T-helper 1 cell treated with Interleukin-12 subunit alpha and Interleukin-12 subunit beta and Interleukin-4 antibody, amounts not matched to agents 30 μg/mL and 1 μg/mL, for 36 hours (primary cell): Measurements from ENCODE around the gene SPRY2.

ENCODE experiments used
- H3K27ac Mint-ChIP-seq: one replicate; pipeline ENCODE4 v1.8.0; 2021; ENCODE audit warnings: mild to moderate bottlenecking, mixed read lengths
- H3K27me3 Mint-ChIP-seq: one replicate; pipeline ENCODE4 v1.8.0; 2021; ENCODE audit warnings: low read depth, mixed read lengths
- H3K36me3 Mint-ChIP-seq: one replicate; pipeline ENCODE4 v1.8.0; 2021; ENCODE audit warnings: low read depth, mixed read lengths
- H3K4me1 Mint-ChIP-seq: one replicate; pipeline ENCODE4 v1.8.0; 2021; ENCODE audit warnings: low read depth, mixed read lengths
- H3K4me3 Mint-ChIP-seq: one replicate; pipeline ENCODE4 v1.8.0; 2021; ENCODE audit warnings: mild to moderate bottlenecking, moderate library complexity, mixed read lengths
- H3K9me3 Mint-ChIP-seq: one replicate; pipeline ENCODE4 v1.8.0; 2021; ENCODE audit warnings: mixed read lengths

SPRY2 gene

DNA sequence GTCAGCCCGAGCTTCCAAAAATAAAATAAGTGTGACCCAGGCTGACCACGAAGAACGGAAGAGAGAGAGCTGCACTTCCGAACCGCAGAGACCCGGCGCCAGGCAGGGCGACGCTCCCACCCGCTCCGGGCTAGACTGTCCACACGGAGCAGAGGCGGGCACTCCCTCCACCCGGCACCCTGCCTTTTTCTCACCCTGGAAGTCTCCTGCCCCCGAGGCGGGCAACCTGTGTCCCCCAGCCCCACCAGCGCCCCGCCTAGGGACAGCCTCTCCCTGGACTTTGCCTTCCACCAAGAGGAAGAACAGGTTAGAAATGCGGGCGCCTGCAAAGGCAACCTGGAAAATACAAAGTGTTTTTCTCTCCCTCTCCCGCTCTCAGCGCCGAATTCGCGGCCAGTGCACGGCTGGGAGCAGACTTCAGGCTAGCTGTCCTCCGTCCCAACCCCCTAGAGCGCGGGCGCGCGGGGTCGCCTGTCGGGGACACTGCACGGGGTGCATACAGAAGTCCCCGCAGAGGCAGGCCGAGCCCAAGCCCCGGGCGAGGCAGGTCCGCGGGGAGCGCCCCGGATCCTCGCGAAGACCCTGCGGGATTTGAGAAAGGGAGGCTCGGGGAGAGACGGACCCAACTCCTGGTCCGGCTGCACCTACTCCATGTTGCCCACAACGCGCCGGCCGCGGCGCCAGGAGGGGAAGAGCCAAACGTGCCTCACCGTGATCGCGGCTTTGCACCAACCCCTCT is 845 bp downstream of the SPRY2 start:
- Mint-ChIP-seq H3K9me3 (no peaks in the 10 kb centered on the region), H3K4me1 (peaks cover 9% of the 10 kb centered on the region), H3K36me3 (no peaks in the 10 kb centered on the region), H3K4me3 (peak overlapping the region; percentile 78), H3K27ac (no peak overlapping the region), H3K27me3 (peaks cover 32% of the 10 kb centered on the region)

DNA sequence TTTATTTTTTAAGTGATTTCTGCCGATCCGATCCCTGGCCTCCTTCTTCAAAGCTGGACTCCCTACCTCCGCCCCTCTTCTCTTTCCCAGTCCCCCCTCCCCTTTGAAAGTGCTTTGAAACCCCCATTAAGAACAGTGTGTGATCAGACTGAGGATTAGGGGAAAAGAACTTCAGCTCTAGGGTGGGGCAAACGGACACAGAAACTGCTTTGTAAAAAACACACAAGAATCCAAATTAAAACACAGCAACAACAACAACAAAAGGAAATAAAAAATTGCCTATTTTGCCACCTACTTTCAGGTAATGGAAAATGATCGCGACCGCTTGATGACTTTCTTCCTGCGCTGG is 1.4 kb downstream of the SPRY2 start:
- Mint-ChIP-seq H3K27ac (no peak overlapping the region), H3K27me3 (peaks cover 30% of the 10 kb centered on the region)

DNA sequence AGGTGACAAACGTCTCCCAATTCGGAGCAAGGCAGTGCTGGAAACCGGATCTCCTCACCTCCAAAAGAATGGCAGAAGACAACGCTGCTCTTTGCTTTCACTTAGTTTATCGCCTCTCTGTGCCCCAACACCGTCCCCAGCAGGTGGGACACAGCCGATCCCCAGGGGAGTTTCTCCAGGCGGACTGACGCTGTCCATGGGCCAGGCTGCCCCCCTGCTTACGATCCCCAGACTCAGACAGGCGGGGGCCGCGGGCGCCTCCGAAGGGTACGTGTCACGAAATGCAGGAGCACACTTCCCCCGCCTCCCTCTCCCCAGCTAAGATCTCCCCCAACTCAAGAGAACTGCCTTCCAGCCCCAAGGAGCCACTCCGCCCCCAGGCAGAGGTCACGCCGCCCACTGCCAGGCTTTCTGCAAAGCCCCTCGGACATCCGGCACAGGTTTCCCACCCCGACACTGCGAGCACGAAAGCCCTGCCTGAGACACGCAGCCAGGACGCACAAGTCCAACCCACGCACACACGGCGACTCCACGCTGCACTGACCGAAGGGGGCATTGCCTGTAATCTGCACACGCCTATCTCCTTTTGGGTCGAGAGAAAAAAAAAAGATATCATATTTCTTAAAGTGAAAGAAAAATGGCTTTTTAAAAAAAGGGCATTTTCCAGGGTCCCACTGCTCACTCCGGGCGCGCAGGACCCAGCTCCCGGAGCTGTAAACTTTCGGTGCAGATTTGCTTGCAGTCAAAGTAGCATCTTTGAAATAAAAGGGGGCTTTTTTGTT is 2.0 kb downstream of the SPRY2 start:
- peaks cover 9% of the 10 kb centered on the region for H3K4me1 Mint-ChIP-seq
- no peak overlapping the region for H3K27ac Mint-ChIP-seq

More for the DNA sequence above, 1.4 kb downstream of the SPRY2 start:
- Mint-ChIP-seq H3K4me1 (peaks cover 9% of the 10 kb centered on the region), H3K36me3 (no peaks in the 10 kb centered on the region), H3K9me3 (no peaks in the 10 kb centered on the region), H3K4me3 (no peak overlapping the region)

DNA sequence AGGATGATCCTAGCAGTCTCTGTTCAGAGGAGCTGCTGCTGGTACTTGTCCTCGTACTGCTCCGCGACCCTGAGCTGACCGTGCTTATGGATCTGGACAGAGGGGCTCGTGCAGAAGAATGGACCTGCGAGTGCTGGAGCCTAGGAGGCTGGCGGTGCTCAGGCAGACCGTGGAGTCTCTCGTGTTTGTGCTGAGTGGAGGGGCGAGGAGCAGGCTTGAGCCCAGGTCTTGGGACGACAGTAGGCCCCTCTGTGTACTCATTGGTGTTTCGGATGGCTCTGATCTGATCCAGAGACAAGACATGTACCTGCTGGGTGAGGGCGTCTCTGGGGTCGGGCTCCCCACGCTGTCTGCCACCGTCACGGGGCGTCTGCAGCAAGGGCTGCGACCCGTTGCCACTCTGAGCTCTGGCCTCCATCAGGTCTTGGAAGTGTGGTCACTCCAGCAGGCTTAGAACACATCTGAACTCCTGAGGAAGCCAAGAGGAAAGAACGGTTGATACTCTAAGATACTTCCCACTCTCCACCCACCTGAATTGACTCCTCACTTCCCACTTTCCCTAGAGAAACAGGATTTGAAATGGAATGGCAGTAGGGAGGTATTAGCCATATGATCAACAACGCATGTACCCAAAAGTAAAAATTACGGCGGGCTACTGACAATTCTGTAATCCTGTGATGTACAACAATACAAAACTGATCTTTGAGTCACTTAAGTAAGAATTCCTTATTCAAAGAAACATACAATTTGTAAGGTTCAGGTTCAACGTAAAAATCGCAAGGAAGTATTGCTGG is 3.4 kb downstream of the SPRY2 start:
- H3K4me3 Mint-ChIP-seq, result no peak overlapping the region
- peaks cover 11% of the 10 kb centered on the region for H3K27me3 Mint-ChIP-seq
- no peaks in the 10 kb centered on the region for H3K9me3 Mint-ChIP-seq
- no peak overlapping the region for H3K27ac Mint-ChIP-seq
- no peaks in the 10 kb centered on the region for H3K36me3 Mint-ChIP-seq
- peaks cover 6% of the 10 kb centered on the region for H3K4me1 Mint-ChIP-seq

More for the DNA sequence above, 2.0 kb downstream of the SPRY2 start:
- Mint-ChIP-seq H3K4me3 (no peak overlapping the region), H3K27me3 (peaks cover 25% of the 10 kb centered on the region), H3K9me3 (no peaks in the 10 kb centered on the region), H3K36me3 (no peaks in the 10 kb centered on the region)

DNA sequence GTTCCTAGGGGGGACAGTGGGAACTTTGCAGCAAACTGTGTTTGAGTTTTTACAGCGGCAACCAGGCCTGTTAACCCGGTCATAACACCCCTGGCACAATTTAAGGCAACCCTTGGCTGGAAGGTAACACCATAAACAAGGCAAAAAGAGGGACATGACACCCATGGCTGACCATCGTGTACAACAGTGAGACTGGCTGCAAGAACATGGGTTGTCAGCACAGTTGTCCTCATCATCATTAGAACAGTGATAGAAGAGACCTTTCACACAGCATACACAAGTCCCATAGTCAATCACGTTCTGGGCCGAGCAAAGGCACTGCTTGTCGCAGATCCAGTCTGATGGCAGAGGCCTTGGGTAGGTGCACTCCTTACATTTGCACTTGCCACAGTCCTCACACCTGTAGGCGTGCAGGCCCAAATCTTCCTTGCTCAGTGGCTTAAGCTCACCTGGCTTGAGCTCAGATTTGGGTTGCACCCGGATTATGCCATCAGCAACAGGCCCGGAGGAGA is 4.1 kb downstream of the SPRY2 start:
- Mint-ChIP-seq H3K36me3 (no peaks in the 10 kb centered on the region), H3K4me3 (no peak overlapping the region), H3K9me3 (no peaks in the 10 kb centered on the region), H3K27ac (no peak overlapping the region), H3K27me3 (peaks cover 5% of the 10 kb centered on the region), H3K4me1 (peaks cover 5% of the 10 kb centered on the region)

DNA sequence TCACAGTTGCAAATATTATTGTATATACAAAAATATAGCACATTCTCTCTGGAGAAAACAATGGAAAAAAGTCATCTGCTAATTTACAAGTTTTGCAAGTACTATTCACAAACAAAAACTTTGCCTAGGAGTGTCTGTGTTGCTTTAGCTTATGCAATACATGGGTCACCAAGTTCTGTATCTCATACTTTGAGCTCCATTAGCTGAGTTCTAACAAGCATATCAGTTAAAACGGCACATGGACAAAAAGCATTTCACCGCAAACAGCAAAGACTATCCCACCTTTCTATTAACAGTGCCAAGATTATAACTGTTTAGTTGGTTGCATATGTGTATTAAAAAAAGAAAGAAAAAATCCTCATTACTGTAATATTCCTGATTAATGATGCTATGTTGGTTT is 4.6 kb downstream of the SPRY2 start:
- peaks cover 4% of the 10 kb centered on the region for H3K4me1 Mint-ChIP-seq
- no peaks in the 10 kb centered on the region for H3K9me3 Mint-ChIP-seq
- H3K4me3 Mint-ChIP-seq, result no peak overlapping the region
- peaks cover under 1% of the 10 kb centered on the region for H3K27me3 Mint-ChIP-seq
- H3K36me3 Mint-ChIP-seq, result no peaks in the 10 kb centered on the region
- no peak overlapping the region for H3K27ac Mint-ChIP-seq

DNA sequence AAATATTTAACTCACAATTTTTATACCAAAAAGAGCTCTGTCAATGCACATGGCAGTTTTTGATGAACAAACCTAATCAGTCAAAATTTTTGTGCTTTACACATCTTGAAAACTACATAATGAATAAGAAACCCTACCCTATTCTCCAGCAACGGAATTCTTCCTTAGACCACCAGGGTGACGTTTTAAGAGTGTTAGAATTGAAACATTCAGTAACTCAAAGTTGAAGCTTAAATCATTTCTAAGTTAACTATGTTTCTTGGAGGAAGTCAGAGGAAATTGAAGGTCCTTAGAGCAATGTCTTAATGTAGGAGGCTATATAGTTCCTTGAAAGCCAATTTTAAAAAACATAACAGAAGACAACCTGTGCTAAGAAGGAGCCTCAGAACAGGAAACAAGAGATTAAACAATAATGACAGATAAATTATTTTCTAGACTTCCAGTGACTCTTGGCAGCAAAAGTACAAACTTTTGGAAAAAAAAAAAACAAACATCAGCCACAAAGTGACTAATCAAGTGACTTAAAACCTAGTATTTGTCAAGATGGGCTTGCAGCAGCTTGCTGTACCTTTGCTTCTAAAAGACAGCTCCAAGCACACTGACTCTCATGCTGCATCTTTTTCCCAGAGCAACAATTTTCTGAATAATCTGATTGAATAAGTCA is 6.2 kb downstream of the SPRY2 start:
- Mint-ChIP-seq H3K36me3 (no peaks in the 10 kb centered on the region), H3K27ac (no peak overlapping the region), H3K4me3 (no peak overlapping the region), H3K9me3 (no peaks in the 10 kb centered on the region), H3K27me3 (no peaks in the 10 kb centered on the region), H3K4me1 (no peaks in the 10 kb centered on the region)

DNA sequence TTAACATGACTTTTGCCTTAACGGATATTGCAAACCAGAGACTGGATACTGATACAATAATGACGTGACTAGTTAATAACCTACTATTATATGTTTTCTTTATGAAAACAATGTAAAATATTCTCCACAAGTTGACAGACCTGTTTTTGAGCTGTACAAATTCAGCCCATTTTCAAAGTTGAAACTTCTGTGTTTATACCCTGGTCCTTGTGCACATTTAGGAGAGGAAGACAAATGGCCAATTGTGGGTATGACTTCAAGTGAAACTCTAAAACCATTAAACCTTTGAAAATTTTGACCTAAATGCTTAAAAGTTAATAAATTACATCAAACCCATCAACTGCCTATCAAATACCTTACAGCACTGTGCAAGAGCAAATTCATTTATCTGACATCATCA is 8.9 kb downstream of the SPRY2 start:
- H3K9me3 Mint-ChIP-seq, result no peaks in the 10 kb centered on the region
- no peak overlapping the region for H3K4me3 Mint-ChIP-seq
- H3K4me1 Mint-ChIP-seq, result no peaks in the 10 kb centered on the region
- no peaks in the 10 kb centered on the region for H3K27me3 Mint-ChIP-seq
- H3K27ac Mint-ChIP-seq, result no peak overlapping the region
- H3K36me3 Mint-ChIP-seq, result no peaks in the 10 kb centered on the region

DNA sequence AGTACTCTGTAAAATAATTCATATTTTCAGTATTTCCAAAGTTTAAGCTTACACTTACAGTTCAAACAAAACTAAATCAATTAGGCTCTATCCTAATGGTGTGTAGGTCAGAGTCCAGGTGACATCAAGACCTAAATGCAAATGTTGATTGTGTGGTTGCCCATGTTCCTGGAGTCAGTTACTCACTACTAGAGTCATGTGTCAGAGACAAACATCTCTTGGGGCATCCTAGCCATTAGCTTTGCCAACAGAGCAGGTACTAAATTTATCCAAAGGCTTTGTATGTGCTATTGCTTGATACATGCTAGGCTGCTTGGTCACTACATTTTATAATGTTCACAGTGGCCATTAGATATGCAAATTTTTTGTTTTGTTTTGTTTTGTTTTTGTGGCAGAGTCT is 11.7 kb downstream of the SPRY2 start:
- no peak overlapping the region for H3K27ac Mint-ChIP-seq
- no peaks in the 10 kb centered on the region for H3K36me3 Mint-ChIP-seq
- H3K4me1 Mint-ChIP-seq, result no peaks in the 10 kb centered on the region
- no peaks in the 10 kb centered on the region for H3K9me3 Mint-ChIP-seq
- H3K4me3 Mint-ChIP-seq, result no peak overlapping the region
- H3K27me3 Mint-ChIP-seq, result no peaks in the 10 kb centered on the region

DNA sequence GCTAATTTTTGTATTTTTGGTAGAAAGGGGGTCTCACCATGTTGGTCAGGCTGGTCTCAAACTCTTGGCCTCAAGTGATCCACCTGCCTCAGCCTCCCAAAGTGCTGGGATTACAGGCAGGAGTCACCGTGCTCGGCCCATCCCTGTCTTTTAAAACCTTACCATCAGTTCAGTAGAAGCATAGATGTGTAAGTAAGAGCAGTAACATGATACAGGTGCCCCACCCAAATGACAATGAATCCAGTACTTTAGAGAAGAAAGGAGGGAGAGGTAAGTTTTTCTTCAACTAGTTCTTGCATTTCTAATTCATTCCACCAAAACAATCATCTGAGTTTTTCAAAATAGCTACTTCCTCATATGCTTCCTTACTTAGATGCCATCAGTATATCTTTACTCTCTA is 21.9 kb downstream of the SPRY2 start:
- H3K9me3 Mint-ChIP-seq, result no peaks in the 10 kb centered on the region
- H3K27ac Mint-ChIP-seq, result no peak overlapping the region
- H3K4me1 Mint-ChIP-seq, result no peaks in the 10 kb centered on the region
- no peaks in the 10 kb centered on the region for H3K27me3 Mint-ChIP-seq
- no peaks in the 10 kb centered on the region for H3K36me3 Mint-ChIP-seq
- H3K4me3 Mint-ChIP-seq, result no peak overlapping the region

DNA sequence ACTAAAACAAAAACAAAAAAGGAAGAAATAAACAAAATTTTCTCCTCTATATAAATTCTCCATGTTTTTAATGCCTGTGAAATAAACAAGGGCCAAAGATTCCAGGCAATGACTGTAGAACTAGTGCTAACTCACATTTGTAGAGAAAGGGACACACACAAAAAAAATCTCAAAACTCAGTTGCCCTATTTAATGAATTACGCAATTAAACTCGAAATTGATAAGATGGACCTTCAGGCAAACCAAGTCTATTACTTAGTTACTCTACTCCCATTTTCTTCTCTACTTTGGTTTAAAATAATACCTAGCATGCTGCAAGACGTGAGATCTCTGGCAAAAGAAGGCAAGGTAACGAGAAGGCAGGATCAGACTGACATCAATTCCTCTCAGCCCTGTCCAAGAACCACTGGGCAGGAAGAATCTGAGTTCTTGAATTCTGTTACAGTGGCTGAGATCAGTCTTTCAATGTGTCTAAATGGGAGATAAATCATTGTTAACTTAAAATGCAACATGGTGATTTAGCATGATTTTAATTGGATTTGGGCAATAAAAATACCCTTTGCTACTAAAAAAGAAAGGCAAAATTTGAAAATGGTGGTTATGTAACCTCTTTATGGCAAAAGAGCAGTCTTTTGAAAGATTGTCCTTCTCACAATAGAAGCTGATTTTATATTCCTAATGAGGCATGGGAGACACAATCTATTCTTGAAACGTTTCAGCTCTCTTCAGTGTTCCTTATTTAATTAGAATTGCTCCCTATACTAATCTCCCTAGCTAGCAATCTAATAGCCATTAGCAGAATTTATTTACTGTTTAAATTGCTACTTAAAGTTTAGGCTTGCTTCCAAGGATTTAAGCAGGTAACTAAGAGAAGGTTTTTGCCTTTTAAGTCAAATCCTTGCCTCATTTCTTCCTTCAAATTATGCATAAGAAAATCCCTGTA is 25.9 kb downstream of the SPRY2 start:
- H3K9me3 Mint-ChIP-seq, result no peaks in the 10 kb centered on the region

DNA sequence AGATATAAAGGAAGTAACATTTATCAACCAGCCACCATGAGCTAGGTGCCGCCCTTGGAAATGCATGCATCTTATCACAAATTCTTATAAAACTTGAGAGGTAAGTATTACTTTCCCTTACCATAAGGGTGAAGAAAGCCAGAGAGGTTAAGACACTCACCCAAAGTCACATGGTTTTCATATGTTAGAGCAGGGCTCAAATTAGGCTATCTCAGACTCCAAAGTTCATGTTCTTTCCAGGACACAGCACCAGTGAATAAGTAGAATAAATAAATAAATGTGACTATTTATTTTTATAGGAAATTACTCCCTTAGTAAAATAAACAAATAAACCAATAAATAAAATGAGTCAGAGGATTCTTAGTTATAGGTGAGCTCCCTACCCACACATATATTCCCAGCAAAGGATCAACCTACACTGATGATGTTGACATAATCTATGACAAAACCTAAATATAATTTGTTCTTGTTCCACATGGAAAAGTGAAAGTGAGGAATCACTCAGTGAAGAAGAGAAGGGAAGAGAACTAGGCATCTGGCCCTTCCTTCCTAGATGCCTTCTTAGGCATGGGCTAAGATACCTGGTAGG is 27.2 kb downstream of the SPRY2 start:
- no peaks in the 10 kb centered on the region for H3K9me3 Mint-ChIP-seq
- H3K27me3 Mint-ChIP-seq, result no peaks in the 10 kb centered on the region
- no peak overlapping the region for H3K4me3 Mint-ChIP-seq
- H3K27ac Mint-ChIP-seq, result no peak overlapping the region
- H3K36me3 Mint-ChIP-seq, result no peaks in the 10 kb centered on the region
- H3K4me1 Mint-ChIP-seq, result no peaks in the 10 kb centered on the region

More for the DNA sequence above, 25.9 kb downstream of the SPRY2 start:
- Mint-ChIP-seq H3K27me3 (no peaks in the 10 kb centered on the region), H3K4me1 (no peaks in the 10 kb centered on the region), H3K27ac (no peak overlapping the region), H3K4me3 (no peak overlapping the region), H3K36me3 (no peaks in the 10 kb centered on the region)

DNA sequence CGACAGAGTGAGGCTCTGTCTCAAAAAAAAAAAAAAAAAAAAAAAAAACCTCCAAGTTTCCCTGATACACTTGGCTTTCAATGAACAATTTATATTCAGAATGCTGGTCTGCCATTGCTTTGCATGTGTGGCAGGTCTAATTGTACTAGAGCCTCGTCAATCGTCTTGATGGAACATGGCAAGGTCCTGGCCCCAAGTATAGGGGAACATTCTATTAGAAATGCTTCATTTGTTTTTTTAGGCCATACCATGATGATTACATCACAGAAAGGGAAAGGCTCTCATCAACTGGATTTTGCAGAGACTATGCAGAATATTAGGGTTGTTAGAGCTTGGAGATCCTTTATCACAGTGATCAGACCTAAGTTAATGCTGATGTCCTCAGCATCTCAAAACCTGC is 28.0 kb downstream of the SPRY2 start:
- Mint-ChIP-seq H3K4me3 (no peak overlapping the region), H3K9me3 (no peaks in the 10 kb centered on the region), H3K27ac (no peak overlapping the region), H3K27me3 (no peaks in the 10 kb centered on the region), H3K4me1 (no peaks in the 10 kb centered on the region), H3K36me3 (no peaks in the 10 kb centered on the region)
